Amygdala (tissue), 56 donors: ENCODE results near the gene CCN2.
"Not testable (repeated sequence)": the region's sequence is repeated elsewhere in the genome, so short reads cannot be mapped to it uniquely, and the experiment has no call there.

Experiments
- DNase-seq, 56 donors: peaks; one replicate each; lab custom pipeline; 2025; lab: John Stamatoyannopoulos, UW

The CCN2 gene

GRCh38 chr6:131946992-131947955 is 3.9 kb downstream of the CCN2 start:
- DNase-seq: no peak

- no peak for DNase-seq
Measured at GRCh38 chr6:131946404-131946991, 4.7 kb downstream of the CCN2 start.

GRCh38 chr6:131945971-131946370 is 5.2 kb downstream of the CCN2 start:
- no peak for DNase-seq

GRCh38 chr6:131937703-131938631 is 13.2 kb downstream of the CCN2 start:
- no peak for DNase-seq

DNA sequence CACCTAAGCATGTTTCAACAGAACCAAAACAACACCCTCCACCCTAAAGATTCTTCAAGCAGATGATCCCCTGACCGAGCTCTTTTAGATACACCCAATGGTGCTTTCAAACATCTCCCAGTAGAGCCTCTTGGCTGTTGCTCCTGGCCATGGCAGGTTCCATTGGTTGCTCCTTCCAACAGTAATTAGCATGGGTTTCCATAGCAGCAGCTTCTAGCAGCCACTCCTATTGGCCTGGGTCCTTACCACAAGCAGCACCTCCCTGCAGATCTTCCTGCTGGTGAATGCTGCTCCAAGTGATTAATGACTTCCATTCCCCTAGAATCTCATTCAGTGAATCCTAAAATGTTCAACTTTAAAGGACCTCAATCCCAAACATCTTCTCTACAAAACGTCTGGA is 13.9 kb downstream of the CCN2 start:
- no peak for DNase-seq

DNA sequence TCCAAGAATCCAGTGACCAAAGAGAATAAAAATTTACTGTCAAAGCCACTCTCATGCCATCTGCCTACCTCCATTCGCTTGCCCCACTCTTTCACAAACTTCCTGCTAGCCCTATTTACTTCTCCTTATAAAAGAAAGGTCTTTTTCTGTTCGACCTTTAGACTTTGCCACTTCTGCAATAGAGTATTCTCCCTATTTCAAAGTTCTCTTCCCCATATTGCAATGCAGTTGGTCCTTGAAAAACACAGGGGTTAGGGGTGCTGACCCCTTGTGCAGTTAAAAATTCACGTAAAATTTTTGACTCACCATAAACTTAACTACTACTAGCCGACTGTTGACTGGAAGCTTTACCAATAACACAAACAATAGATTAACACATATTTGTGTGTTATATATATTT is 15.0 kb downstream of the CCN2 start:
- DNase-seq: no peak

DNA sequence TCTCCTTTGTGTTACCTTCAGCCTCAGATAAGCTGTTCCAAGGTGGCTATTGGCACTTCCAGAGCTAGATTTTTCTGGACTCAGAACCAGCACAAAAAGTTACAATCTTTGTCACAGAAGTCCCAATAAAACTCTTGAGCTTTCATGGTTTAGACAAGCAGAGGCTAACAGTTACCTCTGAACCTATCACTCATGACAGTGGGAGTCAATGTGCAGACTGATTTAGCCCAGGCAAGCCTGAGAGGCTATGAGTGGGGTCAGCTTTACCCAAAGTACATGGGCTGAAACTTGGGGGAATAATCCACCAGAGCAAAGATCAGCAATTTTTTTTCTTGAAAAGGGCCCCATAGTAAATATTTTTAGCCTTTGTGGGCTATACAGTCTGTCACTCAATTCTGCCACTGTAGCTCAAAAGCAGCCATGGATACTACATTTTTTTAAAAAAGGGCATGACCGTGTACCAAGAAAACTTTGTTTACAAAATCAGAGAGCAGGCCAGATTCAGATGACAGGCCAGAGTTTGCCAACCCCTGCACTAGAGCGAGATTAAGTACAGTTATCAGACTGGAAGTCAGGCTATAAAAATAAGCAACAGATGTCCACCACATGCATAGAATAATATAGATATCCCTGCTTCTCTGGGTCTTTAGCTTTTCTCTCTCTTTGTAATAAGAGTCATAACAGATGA is 20.0 kb downstream of the CCN2 start:
- no peak for DNase-seq

- DNase-seq: no peak
Measured at GRCh38 chr6:131929976-131930375, 21.2 kb downstream of the CCN2 start.

- no peak for DNase-seq
Measured at GRCh38 chr6:131929264-131929663, 21.9 kb downstream of the CCN2 start.

DNA sequence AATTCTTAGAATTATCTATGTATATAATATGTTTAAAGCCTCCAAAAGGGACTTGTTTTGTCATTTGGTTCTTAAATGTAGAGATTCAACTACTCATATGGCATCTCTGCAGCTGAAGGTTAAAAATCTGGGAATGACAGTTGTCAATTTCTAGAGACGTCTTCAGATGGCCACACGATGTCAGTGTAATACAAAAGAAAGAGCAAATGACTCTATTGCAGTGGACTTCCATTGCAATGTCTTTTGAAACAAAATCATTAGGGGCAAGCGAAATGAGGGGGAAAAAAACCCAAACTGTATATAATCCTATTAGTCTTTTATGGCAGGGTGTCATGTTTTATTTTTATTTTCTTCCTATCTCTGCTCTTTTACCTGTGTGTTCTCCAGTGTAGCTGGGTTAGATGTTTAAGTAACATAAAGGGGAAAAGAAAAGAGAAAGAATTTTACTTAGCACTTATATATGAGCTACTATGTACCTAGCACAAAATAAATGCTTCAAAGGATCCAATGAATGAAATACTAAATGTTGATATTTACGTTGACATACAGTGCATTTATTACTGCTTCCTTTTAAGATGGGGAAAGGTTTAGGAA is 26.2 kb downstream of the CCN2 start:
- DNase-seq: peak in 2 of 56 donors; percentile 26 to 36

GRCh38 chr6:131923356-131923755 is 27.8 kb downstream of the CCN2 start:
- DNase-seq: peak in 11 of 56 donors; percentile 2 to 55 (median 7)

- DNase-seq: no peak
Measured at GRCh38 chr6:131920656-131921055, 30.5 kb downstream of the CCN2 start.

DNA sequence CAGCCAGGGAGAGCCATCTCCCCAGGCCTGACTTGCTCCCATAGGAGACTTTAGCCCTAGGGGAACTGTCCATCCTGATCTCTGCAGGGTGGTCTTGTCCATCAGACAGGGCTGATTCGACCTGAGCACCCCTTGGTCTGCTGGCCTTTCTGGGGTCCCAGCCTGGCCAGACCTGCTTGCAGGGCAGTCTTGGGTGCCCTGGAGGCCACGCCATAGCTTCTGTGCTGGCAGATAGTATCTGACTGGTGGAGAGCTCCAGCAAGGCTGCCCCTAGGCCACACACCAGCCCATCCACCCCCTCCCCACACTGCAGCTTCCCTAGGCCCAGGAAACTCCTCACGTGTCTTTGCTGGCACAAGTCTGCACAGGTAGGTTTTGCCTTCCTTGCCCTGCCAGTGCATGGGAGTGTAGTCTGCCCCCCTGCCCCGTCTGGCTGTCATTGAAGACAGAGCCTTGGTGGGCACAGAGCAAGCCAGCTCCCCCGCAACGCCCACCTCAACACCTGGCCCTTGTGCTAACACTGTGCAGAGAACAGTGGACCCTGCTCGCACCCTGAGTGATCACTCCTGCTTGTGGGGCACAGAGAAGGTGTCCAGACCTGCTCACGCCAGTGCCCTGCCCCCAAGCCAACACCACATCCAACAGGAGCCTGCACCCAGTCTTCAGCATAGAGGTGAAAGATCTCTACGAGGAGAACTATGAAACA is 32.4 kb downstream of the CCN2 start:
- no peak for DNase-seq

- DNase-seq: no peak
Measured at GRCh38 chr6:131917763-131918649, 33.2 kb downstream of the CCN2 start.

GRCh38 chr6:131917318-131917717 is 33.9 kb downstream of the CCN2 start:
- no peak for DNase-seq

GRCh38 chr6:131916847-131917246 is 34.3 kb downstream of the CCN2 start:
- no peak for DNase-seq

GRCh38 chr6:131916091-131916796 is 34.9 kb downstream of the CCN2 start:
- not testable (repeated sequence) for DNase-seq
